Endothelial cell (in vitro differentiated cells): ENCODE measurements around the gene UCKL1. TPM values are rescaled to one million over a fixed set of nuclear protein-coding genes. Genes with fewer than 3 reads are reported as not detected.

Experiments used
- DNase-seq: peaks from one replicate; pipeline ENCODE4 v3.0.0; 2021; ENCODE audit warnings: low spot score
- H3K27ac Mint-ChIP-seq: one replicate; pipeline ENCODE4 v1.8.0; 2021; ENCODE audit warnings: mixed read lengths, inconsistent platforms; ENCODE audit not compliant: unreplicated experiment
- H3K27me3 Mint-ChIP-seq: one replicate; pipeline ENCODE4 v1.8.0; 2021; ENCODE audit warnings: mild to moderate bottlenecking, moderate library complexity, mixed read lengths, inconsistent platforms; ENCODE audit not compliant: unreplicated experiment
- H3K36me3 Mint-ChIP-seq: one replicate; pipeline ENCODE4 v1.8.0; 2021; ENCODE audit warnings: mild to moderate bottlenecking, low read depth, mixed read lengths, inconsistent platforms; ENCODE audit not compliant: unreplicated experiment
- H3K4me1 Mint-ChIP-seq: one replicate; pipeline ENCODE4 v1.8.0; 2021; ENCODE audit warnings: mild to moderate bottlenecking, mixed read lengths, inconsistent platforms; ENCODE audit not compliant: unreplicated experiment
- H3K4me3 Mint-ChIP-seq: one replicate; pipeline ENCODE4 v1.8.0; 2021; ENCODE audit warnings: mild to moderate bottlenecking, mixed read lengths, inconsistent platforms; ENCODE audit not compliant: unreplicated experiment
- H3K9me3 Mint-ChIP-seq: one replicate; pipeline ENCODE4 v1.8.0; 2021; ENCODE audit warnings: mixed read lengths, inconsistent platforms; ENCODE audit not compliant: unreplicated experiment
- total RNA-seq: library from RNA; stranded (reverse); fragmentation: NEBNext Ultra II Directional; extraction: Animal tissue kit (Norgen Biotek cat#: 25700); gene quantifications from one replicate; pipeline ENCODE4 v1.2.1, GENCODE V29; 2021; ENCODE audit not compliant: unreplicated experiment
- TF ChIP-seq, protein P1 (sequence below): fragments of 200-600 bp; sonication (generic); IDR thresholded peaks from one replicate; pipeline ENCODE4 v1.5.0; 2021; ENCODE audit warnings: antibody characterized with exemption; ENCODE audit not compliant: unreplicated experiment

Gene UCKL1
- total RNA-seq, 1 donor from 2014 or later: 40.1 TPM

DNA sequence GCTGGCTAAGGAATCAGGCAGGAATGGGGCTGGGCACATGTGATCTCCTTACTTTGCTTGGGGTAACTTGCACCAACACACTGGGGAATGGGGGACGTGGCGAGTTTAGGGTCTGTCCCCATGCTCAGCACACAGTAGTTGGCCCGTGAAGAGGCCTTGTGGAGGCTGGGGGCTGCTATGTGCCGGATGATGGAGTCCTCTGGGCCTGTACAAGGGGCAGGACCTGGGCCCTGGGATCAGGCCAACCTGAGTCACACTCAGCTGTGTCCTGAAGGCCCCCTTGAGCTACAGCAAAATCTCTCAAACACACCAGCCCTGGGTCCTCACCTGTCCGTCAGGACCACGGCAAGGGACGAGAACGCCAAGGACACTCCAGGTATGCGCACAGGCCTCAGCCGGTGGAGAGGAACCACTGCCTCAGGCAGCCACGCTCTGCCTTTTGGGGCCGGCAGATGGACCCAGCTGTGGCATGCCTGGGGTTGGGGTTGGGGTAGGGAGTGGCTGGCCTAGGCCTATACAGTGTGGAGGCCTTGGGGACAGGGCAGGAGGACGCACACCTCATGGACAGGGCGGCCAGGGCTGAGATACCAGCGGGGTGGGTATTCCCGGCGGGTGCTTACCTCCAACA is 11.1 kb downstream of the UCKL1 start:
- DNase-seq: no peak
- TF ChIP-seq, protein P1, sequence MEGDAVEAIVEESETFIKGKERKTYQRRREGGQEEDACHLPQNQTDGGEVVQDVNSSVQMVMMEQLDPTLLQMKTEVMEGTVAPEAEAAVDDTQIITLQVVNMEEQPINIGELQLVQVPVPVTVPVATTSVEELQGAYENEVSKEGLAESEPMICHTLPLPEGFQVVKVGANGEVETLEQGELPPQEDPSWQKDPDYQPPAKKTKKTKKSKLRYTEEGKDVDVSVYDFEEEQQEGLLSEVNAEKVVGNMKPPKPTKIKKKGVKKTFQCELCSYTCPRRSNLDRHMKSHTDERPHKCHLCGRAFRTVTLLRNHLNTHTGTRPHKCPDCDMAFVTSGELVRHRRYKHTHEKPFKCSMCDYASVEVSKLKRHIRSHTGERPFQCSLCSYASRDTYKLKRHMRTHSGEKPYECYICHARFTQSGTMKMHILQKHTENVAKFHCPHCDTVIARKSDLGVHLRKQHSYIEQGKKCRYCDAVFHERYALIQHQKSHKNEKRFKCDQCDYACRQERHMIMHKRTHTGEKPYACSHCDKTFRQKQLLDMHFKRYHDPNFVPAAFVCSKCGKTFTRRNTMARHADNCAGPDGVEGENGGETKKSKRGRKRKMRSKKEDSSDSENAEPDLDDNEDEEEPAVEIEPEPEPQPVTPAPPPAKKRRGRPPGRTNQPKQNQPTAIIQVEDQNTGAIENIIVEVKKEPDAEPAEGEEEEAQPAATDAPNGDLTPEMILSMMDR: no peak
- H3K9me3 Mint-ChIP-seq: no peaks in the 10 kb centered on the region
- no peak overlapping the region for H3K4me3 Mint-ChIP-seq
- H3K27me3 Mint-ChIP-seq: peaks cover 23% of the 10 kb centered on the region
- peaks cover 15% of the 10 kb centered on the region for H3K36me3 Mint-ChIP-seq
- H3K4me1 Mint-ChIP-seq: peaks cover 18% of the 10 kb centered on the region
- no peak overlapping the region for H3K27ac Mint-ChIP-seq

DNA sequence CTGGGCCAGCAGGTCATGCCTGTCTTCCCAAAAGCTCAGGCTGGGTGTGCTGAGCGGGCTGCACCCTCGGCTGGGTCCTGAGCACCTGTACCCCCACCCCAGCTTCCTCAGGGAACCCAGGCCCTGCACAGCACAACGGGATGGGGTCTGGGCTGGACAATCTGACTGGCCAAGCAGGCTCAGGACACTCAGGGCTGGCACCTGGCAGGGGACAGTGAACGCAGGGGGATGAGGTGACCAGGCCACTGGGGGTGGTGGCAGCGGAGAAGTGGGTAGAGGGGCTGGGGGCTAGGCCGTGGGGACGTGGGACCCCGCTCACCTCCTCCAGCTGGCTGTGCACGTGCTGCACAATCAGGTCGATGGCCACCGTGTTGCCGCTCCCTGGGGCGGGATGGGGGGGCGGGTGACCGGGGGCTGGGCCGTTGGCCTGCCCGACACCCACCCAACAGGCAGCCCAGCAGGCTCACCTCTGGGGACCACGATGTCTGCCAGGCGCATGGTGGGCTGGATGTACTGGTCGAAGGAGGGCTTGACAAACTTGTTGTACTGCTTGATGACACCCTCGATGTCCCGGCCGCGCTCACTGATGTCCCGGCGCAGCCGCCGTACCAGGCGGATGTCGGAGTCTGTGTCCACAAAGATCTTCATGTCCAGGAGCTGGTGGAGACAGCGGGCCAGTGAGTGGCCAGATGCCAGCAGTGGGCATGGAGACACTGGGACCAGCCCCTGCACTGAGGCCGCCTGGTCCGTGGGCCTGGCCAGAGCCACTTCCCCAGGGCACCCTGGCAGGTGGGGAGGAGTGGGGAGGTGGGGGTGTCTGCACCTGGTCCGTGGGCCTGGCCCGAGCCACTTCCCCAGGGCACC is 11.9 kb downstream of the UCKL1 start:
- no peak for DNase-seq
- Mint-ChIP-seq H3K9me3 (no peaks in the 10 kb centered on the region), H3K27ac (no peak overlapping the region), H3K36me3 (peaks cover 15% of the 10 kb centered on the region), H3K4me1 (peaks cover 18% of the 10 kb centered on the region), H3K4me3 (no peak overlapping the region), H3K27me3 (peaks cover 17% of the 10 kb centered on the region)
- TF ChIP-seq, protein P1: no peak

DNA sequence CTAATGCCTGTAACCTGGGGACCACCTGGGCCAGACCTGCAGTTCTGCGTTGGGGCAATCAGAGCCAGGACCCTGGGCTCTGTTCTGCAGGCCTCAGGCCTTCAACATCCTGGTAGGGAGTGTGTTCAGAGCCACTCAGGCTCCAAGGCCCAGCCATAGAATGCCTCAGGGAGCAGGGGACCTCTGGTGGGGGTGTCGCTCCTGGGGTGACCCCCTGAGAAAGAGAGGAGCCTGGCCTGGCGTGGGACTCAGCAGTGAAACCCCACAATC is 12.5 kb downstream of the UCKL1 start:
- TF ChIP-seq, protein P1: no peak
- Mint-ChIP-seq H3K4me3 (no peak overlapping the region), H3K9me3 (no peaks in the 10 kb centered on the region), H3K4me1 (peaks cover 15% of the 10 kb centered on the region), H3K27me3 (peaks cover 13% of the 10 kb centered on the region), H3K27ac (no peak overlapping the region), H3K36me3 (peaks cover 15% of the 10 kb centered on the region)
- no peak for DNase-seq

DNA sequence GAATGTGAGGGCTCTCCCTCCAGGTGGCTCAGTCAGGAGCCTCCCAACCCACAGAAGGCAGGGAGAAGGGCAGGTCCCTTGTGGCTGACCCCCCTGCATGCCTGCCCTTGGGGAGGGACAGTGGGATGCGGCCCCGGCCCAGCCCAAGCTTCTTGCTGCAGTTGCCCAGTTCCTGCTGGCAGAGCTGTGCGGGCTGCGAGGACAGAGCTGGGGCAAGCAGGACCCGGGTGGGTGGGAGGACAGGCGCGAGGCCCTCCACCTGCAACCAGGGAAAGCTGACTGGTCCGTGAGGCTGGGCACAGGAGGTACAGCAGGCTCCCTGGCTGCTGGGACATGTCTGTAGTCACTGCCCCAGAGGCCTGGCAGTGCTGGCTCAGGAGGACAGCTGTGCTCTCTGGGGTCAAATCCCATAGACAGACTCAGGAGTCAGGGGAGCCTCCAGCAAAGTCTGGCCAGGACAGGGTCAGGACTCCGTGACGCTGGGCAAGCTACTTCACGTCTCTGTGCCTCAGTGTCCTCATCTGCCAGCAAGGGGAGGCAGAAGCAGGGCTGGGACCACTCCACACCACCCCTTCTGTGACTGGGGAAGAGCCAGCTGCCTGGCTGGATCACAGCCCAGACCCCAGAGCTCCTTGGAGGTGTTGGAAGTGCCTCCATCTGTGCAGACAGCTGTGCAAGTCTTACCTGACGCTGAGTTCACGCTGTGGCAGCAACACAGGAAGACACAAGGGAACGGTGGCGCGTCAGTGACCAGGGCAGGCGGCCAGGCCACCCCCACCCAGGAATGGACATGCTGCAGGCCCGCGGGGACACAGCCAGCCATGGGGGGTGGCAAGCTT is 13.0 kb downstream of the UCKL1 start:
- Mint-ChIP-seq H3K4me1 (peaks cover 11% of the 10 kb centered on the region), H3K9me3 (no peaks in the 10 kb centered on the region), H3K27ac (no peak overlapping the region), H3K27me3 (peaks cover 9% of the 10 kb centered on the region), H3K4me3 (no peak overlapping the region), H3K36me3 (peaks cover 15% of the 10 kb centered on the region)
- TF ChIP-seq, protein P1: no peak
- DNase-seq: no peak
